OCI-LY1 (cell line): ENCODE measurements around the gene RAPGEF5.

ENCODE experiments used
- H2AFZ ChIP-seq: fragments of 200-600 bp; sonication (generic), shearing (Covaris generic); 2 replicates; pipeline ENCODE4 v1.6.0; 2014; ENCODE audit warnings: antibody characterized with exemption, mild to moderate bottlenecking, low read length
- H3F3A ChIP-seq: fragments of 200-600 bp; sonication (generic), shearing (Covaris generic); 2 replicates; pipeline ENCODE4 v1.6.0; 2014; ENCODE audit warnings: mild to moderate bottlenecking, antibody characterized with exemption, low read length, moderate library complexity; ENCODE audit not compliant: insufficient read depth
- H3K27ac ChIP-seq: fragments of 200-600 bp; sonication (generic); 2 replicates; pipeline ENCODE4 v1.5.1; 2014; ENCODE audit warnings: low read length, mixed run types, mild to moderate bottlenecking, low read depth; ENCODE audit not compliant: poor library complexity, severe bottlenecking
- H3K27me3 ChIP-seq: fragments of 200-600 bp; sonication (generic); 2 replicates; pipeline ENCODE4 v1.6.0; 2014; ENCODE audit warnings: antibody characterized with exemption, mild to moderate bottlenecking, low read length, moderate library complexity; ENCODE audit not compliant: insufficient read depth
- H3K36me3 ChIP-seq: fragments of 200-600 bp; sonication (generic); 2 replicates; pipeline ENCODE4 v1.6.1; 2014; ENCODE audit warnings: mild to moderate bottlenecking, antibody characterized with exemption, low read length, moderate library complexity, mixed read lengths; ENCODE audit not compliant: insufficient read depth
- H3K4me1 ChIP-seq: fragments of 200-600 bp; sonication (generic); 2 replicates; pipeline ENCODE4 v1.5.1; 2014; ENCODE audit warnings: mild to moderate bottlenecking, low read length, moderate library complexity; ENCODE audit not compliant: insufficient read depth, severe bottlenecking
- H3K4me2 ChIP-seq: fragments of 200-600 bp; sonication (generic), shearing (Covaris generic); 2 replicates; pipeline ENCODE4 v1.6.1; 2014; ENCODE audit warnings: low read length
- H3K4me3 ChIP-seq: fragments of 200-600 bp; sonication (generic); 2 replicates; pipeline ENCODE4 v1.5.1; 2014; ENCODE audit warnings: low read length, low read depth, mild to moderate bottlenecking, mixed read lengths; ENCODE audit not compliant: poor library complexity, severe bottlenecking
- H3K79me2 ChIP-seq: fragments of 200-600 bp; shearing (Covaris generic); 2 replicates; pipeline ENCODE4 v1.6.1; 2016; ENCODE audit warnings: mixed run types, low read length, mixed read lengths; ENCODE audit not compliant: insufficient read depth
- H3K9ac ChIP-seq: fragments of 200-600 bp; sonication (generic), shearing (Covaris generic); 2 replicates; pipeline ENCODE4 v1.6.1; 2014; ENCODE audit warnings: mild to moderate bottlenecking, low read length, mixed read lengths
- H3K9me2 ChIP-seq: fragments of 200-600 bp; sonication (generic), shearing (Covaris generic); 2 replicates; pipeline ENCODE4 v1.6.1; 2014; ENCODE audit warnings: low read depth, mild to moderate bottlenecking, low read length, mixed read lengths
- H3K9me3 ChIP-seq: fragments of 200-600 bp; shearing (Covaris generic); 2 replicates; pipeline ENCODE4 v1.6.1; 2014; ENCODE audit warnings: low read length, mixed read lengths
- H4K20me1 ChIP-seq: fragments of 200-600 bp; sonication (generic), shearing (Covaris generic); 2 replicates; pipeline ENCODE4 v1.6.0; 2016; ENCODE audit warnings: mild to moderate bottlenecking, low read length; ENCODE audit not compliant: insufficient read depth
- EZH2 ChIP-seq: fragments of 200-600 bp; sonication (generic), shearing (Covaris generic); IDR thresholded peaks from 2 replicates; pipeline ENCODE4 v1.8.0; 2017; ENCODE audit warnings: borderline replicate concordance, mixed run types, mild to moderate bottlenecking, antibody characterized with exemption, low read length, moderate library complexity, mixed read lengths
- TF ChIP-seq, protein P1 (sequence below): fragments of 200-600 bp; sonication (generic), shearing (Covaris generic); IDR thresholded peaks from 2 replicates; pipeline ENCODE4 v1.5.1; 2017; ENCODE audit warnings: mild to moderate bottlenecking, antibody characterized with exemption, low read length, moderate library complexity, mixed read lengths

Gene RAPGEF5

DNA sequence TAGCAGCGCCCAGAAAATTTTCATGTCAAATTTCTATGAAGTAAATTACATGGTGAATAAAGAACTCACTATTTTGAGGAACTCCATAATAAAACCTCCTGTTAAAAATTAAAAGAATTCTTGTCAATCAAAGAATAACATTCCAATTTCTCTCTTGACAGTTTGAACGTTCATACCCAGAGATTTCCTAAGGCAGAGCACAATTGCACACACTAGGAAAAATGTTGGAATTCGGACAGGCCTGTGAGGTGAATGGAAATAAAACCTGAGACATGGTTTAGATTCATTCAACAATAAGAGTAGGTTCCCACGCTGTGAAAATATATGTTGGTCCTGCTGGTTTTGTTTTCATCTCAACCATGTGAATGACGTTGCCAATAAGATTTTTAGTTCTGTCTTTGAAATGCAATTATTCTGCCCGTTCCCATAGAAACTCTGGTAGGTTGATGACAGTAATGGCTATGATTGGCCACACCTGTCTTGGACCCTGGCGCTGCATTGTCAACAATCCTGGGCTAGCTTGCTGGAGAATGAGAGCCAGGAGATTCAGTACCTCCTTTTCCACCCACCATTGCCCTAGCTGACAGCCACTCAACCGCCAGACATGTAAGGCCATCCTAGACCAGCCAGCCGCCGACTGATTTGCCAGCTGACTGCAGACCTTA lies 43.3 kb upstream of the RAPGEF5 start:
- Histone ChIP-seq H3K4me3 (no peak overlapping the region), H3K27me3 (no peaks in the 10 kb centered on the region), H3F3A (no peaks in the 10 kb centered on the region), H4K20me1 (no peaks in the 10 kb centered on the region), H3K36me3 (no peaks in the 10 kb centered on the region), H2AFZ (no peak overlapping the region), H3K4me2 (no peak overlapping the region), H3K4me1 (peaks cover 14% of the 10 kb centered on the region), H3K9ac (no peak overlapping the region), H3K27ac (no peak overlapping the region), H3K79me2 (no peaks in the 10 kb centered on the region), H3K9me2 (no peaks in the 10 kb centered on the region), H3K9me3 (peaks cover 2% of the 10 kb centered on the region; the same call in 1 of the 2 replicates)
- no peak for TF ChIP-seq EZH2
- TF ChIP-seq, protein P1, sequence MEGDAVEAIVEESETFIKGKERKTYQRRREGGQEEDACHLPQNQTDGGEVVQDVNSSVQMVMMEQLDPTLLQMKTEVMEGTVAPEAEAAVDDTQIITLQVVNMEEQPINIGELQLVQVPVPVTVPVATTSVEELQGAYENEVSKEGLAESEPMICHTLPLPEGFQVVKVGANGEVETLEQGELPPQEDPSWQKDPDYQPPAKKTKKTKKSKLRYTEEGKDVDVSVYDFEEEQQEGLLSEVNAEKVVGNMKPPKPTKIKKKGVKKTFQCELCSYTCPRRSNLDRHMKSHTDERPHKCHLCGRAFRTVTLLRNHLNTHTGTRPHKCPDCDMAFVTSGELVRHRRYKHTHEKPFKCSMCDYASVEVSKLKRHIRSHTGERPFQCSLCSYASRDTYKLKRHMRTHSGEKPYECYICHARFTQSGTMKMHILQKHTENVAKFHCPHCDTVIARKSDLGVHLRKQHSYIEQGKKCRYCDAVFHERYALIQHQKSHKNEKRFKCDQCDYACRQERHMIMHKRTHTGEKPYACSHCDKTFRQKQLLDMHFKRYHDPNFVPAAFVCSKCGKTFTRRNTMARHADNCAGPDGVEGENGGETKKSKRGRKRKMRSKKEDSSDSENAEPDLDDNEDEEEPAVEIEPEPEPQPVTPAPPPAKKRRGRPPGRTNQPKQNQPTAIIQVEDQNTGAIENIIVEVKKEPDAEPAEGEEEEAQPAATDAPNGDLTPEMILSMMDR = no peak

DNA sequence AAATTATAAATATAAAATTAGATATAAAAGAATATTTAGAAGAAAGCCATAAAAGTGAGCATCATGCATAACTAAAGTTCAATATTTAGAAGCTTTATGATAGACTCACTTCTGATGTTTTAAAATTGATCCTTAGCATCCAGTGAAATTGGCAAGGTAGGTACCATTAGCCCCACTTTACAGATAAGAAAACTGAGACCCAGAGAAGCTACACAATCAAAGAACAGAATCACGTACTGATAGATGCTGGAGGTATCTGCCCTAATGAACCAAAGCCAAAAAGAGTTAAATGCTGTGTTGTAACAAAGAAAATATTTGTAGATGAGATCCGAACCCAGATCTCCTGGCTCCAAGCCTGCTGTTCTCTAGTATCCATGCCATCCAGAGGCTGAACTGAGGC lies 42.6 kb upstream of the RAPGEF5 start:
- no peaks in the 10 kb centered on the region for H3F3A ChIP-seq
- no peaks in the 10 kb centered on the region for H3K9me2 ChIP-seq
- H4K20me1 ChIP-seq = no peaks in the 10 kb centered on the region
- H3K4me1 ChIP-seq = peaks cover 14% of the 10 kb centered on the region
- H2AFZ ChIP-seq = no peak overlapping the region
- no peaks in the 10 kb centered on the region for H3K36me3 ChIP-seq
- no peak overlapping the region for H3K27ac ChIP-seq
- no peaks in the 10 kb centered on the region for H3K79me2 ChIP-seq
- H3K4me2 ChIP-seq = no peak overlapping the region
- no peaks in the 10 kb centered on the region for H3K27me3 ChIP-seq
- no peak for TF ChIP-seq EZH2
- TF ChIP-seq, protein P1 = no peak
- peaks cover 2% of the 10 kb centered on the region; the same call in 1 of the 2 replicates for H3K9me3 ChIP-seq
- no peak overlapping the region for H3K9ac ChIP-seq
- H3K4me3 ChIP-seq = no peak overlapping the region

DNA sequence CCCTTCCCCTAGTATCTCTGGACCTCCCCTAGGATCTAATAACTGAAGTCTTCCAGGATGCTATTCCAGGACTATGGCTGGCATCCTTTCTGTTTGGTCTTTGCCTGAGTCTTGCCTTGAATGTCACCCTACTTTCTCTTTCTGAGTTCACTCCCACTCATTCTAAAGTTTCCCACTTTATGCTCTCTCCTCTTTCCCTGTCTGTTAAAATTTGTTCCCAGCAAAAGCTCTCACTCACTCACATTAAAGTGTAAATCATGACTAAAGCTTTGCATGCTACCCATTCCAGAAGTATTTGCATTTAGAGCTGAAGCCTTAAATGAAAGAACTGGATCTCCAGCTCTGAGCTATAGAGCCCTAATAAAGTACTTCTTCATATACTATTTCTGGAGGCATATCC lies 42.1 kb upstream of the RAPGEF5 start:
- H3K27ac ChIP-seq = no peak overlapping the region
- H3K9me3 ChIP-seq = peaks cover 2% of the 10 kb centered on the region; the same call in 1 of the 2 replicates
- TF ChIP-seq EZH2 = no peak
- TF ChIP-seq, protein P1 = no peak
- no peak overlapping the region for H3K4me3 ChIP-seq
- H2AFZ ChIP-seq = no peak overlapping the region
- peaks cover 14% of the 10 kb centered on the region for H3K4me1 ChIP-seq
- H3F3A ChIP-seq = no peaks in the 10 kb centered on the region
- H3K79me2 ChIP-seq = no peaks in the 10 kb centered on the region
- no peaks in the 10 kb centered on the region for H3K27me3 ChIP-seq
- no peak overlapping the region for H3K4me2 ChIP-seq
- H4K20me1 ChIP-seq = no peaks in the 10 kb centered on the region
- no peaks in the 10 kb centered on the region for H3K9me2 ChIP-seq
- H3K9ac ChIP-seq = no peak overlapping the region
- no peaks in the 10 kb centered on the region for H3K36me3 ChIP-seq
